Right lobe of liver (tissue), 4 donors: Measurements from ENCODE around the gene HEXD.

Experiments used
- POLR2A ChIP-seq: fragments of 450-650 bp; IDR thresholded peaks from one replicate; pipeline ENCODE4 v1.6.1; 2017; ENCODE audit warnings: antibody characterized with exemption, mild to moderate bottlenecking
- TF ChIP-seq, protein P1 (sequence below), 4 donors: fragments of 200-600 bp in 3 of 4; fragments of 450-650 bp in 1 of 4; IDR thresholded peaks; one replicate each; pipeline versions ENCODE4 v1.5.1 to v1.8.0; 2016 to 2022; ENCODE audit warnings: antibody characterized with exemption in 4 of 4, mild to moderate bottlenecking in 2 of 4
- donor health status: DM: no; HTN: no; CAD: no.
- donor health status: DM: no; HTN: no; CAD: no.
- donor health status: DM: no; HTN: yes; CAD: no.

GRCh38 chr17:82447876-82448275 is 29.7 kb downstream of the HEXD start:
- TF ChIP-seq, protein P1, sequence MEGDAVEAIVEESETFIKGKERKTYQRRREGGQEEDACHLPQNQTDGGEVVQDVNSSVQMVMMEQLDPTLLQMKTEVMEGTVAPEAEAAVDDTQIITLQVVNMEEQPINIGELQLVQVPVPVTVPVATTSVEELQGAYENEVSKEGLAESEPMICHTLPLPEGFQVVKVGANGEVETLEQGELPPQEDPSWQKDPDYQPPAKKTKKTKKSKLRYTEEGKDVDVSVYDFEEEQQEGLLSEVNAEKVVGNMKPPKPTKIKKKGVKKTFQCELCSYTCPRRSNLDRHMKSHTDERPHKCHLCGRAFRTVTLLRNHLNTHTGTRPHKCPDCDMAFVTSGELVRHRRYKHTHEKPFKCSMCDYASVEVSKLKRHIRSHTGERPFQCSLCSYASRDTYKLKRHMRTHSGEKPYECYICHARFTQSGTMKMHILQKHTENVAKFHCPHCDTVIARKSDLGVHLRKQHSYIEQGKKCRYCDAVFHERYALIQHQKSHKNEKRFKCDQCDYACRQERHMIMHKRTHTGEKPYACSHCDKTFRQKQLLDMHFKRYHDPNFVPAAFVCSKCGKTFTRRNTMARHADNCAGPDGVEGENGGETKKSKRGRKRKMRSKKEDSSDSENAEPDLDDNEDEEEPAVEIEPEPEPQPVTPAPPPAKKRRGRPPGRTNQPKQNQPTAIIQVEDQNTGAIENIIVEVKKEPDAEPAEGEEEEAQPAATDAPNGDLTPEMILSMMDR (IDR thresholded peaks at IDR 0.05) = no peak
- TF ChIP-seq POLR2A = no peak
